H1 (cell line): Measurements from ENCODE around the gene LIPA. TPM values are rescaled to one million over a fixed set of nuclear protein-coding genes. Genes with fewer than 3 reads are reported as not detected.

Source experiments
- CTCF ChIA-PET: fragments of 300-600 bp; sonication (Branson Sonifier 250); formaldehyde crosslinking; loops from one replicate; lab custom pipeline; 2021; ENCODE audit not compliant: partially characterized antibody; lab: Charles Lee
- POLR2A ChIA-PET: fragments of 300-600 bp; sonication (Branson Sonifier 250); formaldehyde crosslinking; loops from one replicate; lab custom pipeline; 2021; ENCODE audit warnings: inconsistent platforms; ENCODE audit not compliant: partially characterized antibody; lab: Charles Lee
- DNase-seq, 2 experiments: peaks; one replicate each; pipeline versions ENCODE4 v3.0.0 to v3.0.0-alpha.2; 2010 to 2022; ENCODE audit warnings: low spot score in 2 of 2, low read depth in 1 of 2, mixed read lengths in 1 of 2
- FAIRE-seq: peaks from 2 replicates; lab custom pipeline; 2011; peaks lifted over from hg19 to GRCh38; lab: Jason Lieb, UNC
- H2AFZ ChIP-seq: 2 replicates; pipeline ENCODE4 v1.8.1; 2012; ENCODE audit warnings: low read length, inconsistent platforms
- H2AK5ac ChIP-seq: 2 replicates; pipeline ENCODE4 v1.6.1; 2013; ENCODE audit warnings: low read depth, low read length
- H2BK120ac ChIP-seq: replicated peaks from 2 replicates; pipeline ENCODE3; 2013; ENCODE audit warnings: low read depth, low read length, inconsistent platforms
- H2BK12ac ChIP-seq: 2 replicates; pipeline ENCODE4 v1.6.1; 2013; ENCODE audit warnings: low read depth, low read length
- H2BK15ac ChIP-seq: 2 replicates; pipeline ENCODE4 v1.6.1; 2013; ENCODE audit warnings: low read length
- H2BK20ac ChIP-seq: 2 replicates; pipeline ENCODE4 v1.6.1; 2013; ENCODE audit warnings: low read length
- H2BK5ac ChIP-seq: 2 replicates; pipeline ENCODE4 v1.6.1; 2013; ENCODE audit warnings: low read depth, low read length
- H3K14ac ChIP-seq: 2 replicates; pipeline ENCODE4 v1.6.1; 2013; ENCODE audit warnings: inconsistent platforms; ENCODE audit not compliant: insufficient read length
- H3K18ac ChIP-seq: 2 replicates; pipeline ENCODE4 v1.6.1; 2013; ENCODE audit warnings: low read length; ENCODE audit errors: extremely low read depth
- H3K23ac ChIP-seq: 2 replicates; pipeline ENCODE4 v1.6.1; 2013; ENCODE audit warnings: inconsistent platforms; ENCODE audit not compliant: insufficient read length
- H3K23me2 ChIP-seq: 2 replicates; pipeline ENCODE4 v1.6.1; 2013; ENCODE audit warnings: low read depth, low read length
- H3K27ac ChIP-seq: 2 replicates; pipeline ENCODE4 v1.6.1; 2011; ENCODE audit warnings: low read depth, low read length, inconsistent platforms
- H3K27me3 ChIP-seq, 4 experiments: replicated peaks in 1 of 4; 1 replicate in 1 of 4; 2 replicates in 3 of 4; pipeline versions ENCODE4 v1.6.1 to v1.8.1; 2011 to 2013; ENCODE audit warnings: low read length in 3 of 4, mild to moderate bottlenecking in 3 of 4, inconsistent platforms in 2 of 4, mixed read lengths in 2 of 4, moderate library complexity in 1 of 4; ENCODE audit not compliant: control insufficient read depth in 3 of 4, insufficient read depth in 3 of 4; ENCODE audit errors: extremely low read depth in 1 of 4
- H3K36me3 ChIP-seq, 4 experiments: 2 replicates each; pipeline versions ENCODE4 v1.6.1 to v1.8.1; 2011 to 2013; ENCODE audit warnings: mild to moderate bottlenecking in 4 of 4, low read length in 3 of 4, moderate library complexity in 2 of 4, control low read depth in 1 of 4, inconsistent platforms in 1 of 4; ENCODE audit not compliant: insufficient read depth in 4 of 4, control insufficient read depth in 2 of 4
- H3K4ac ChIP-seq: replicated peaks from 2 replicates; pipeline ENCODE3; 2013; ENCODE audit warnings: low read length, low read depth, mixed read lengths, inconsistent platforms; ENCODE audit not compliant: insufficient read length
- H3K4me1 ChIP-seq, 4 experiments: replicated peaks in 1 of 4; 1 replicate in 1 of 4; 2 replicates in 3 of 4; pipeline versions ENCODE4 v1.6.1 to v1.8.1; 2011 to 2013; ENCODE audit warnings: low read length in 3 of 4, inconsistent platforms in 2 of 4, mixed read lengths in 1 of 4; ENCODE audit not compliant: insufficient read depth in 4 of 4, control insufficient read depth in 3 of 4
- H3K4me2 ChIP-seq, 2 experiments: 2 replicates each; pipeline versions ENCODE4 v1.6.1 to v1.8.1; 2011 to 2013; ENCODE audit warnings: low read depth in 2 of 2, low read length in 2 of 2, control low read depth in 1 of 2, inconsistent platforms in 1 of 2, mild to moderate bottlenecking in 1 of 2; ENCODE audit not compliant: insufficient read depth in 1 of 2
- H3K4me3 ChIP-seq, 4 experiments: fragments of 200-600, 300-600 bp in 1 of 4; sonication (generic), shearing (Covaris generic), sonication (Bioruptor Twin) in 1 of 4; 2 replicates each; pipeline versions ENCODE4 v1.5.1 to v1.8.1; 2011 to 2016; ENCODE audit warnings: low read length in 4 of 4, low read depth in 3 of 4, control low read depth in 2 of 4, inconsistent platforms in 2 of 4, mild to moderate bottlenecking in 2 of 4, mixed read lengths in 1 of 4, moderate library complexity in 1 of 4; ENCODE audit not compliant: insufficient read depth in 2 of 4; ENCODE audit errors: extremely low read depth in 1 of 4
- H3K56ac ChIP-seq: replicated peaks from 2 replicates; pipeline ENCODE3; 2013; ENCODE audit warnings: low read depth, mild to moderate bottlenecking, mixed read lengths, low read length, inconsistent platforms; ENCODE audit not compliant: insufficient read length
- H3K79me1 ChIP-seq: 2 replicates; pipeline ENCODE4 v1.6.1; 2013; ENCODE audit warnings: low read depth, low read length, control low read depth
- H3K79me2 ChIP-seq, 2 experiments: 2 replicates each; pipeline versions ENCODE4 v1.6.1 to v1.8.1; 2012 to 2013; ENCODE audit warnings: low read length in 2 of 2, mild to moderate bottlenecking in 2 of 2, inconsistent platforms in 1 of 2; ENCODE audit not compliant: insufficient read depth in 2 of 2, control insufficient read depth in 1 of 2
- H3K9ac ChIP-seq, 4 experiments: replicated peaks in 1 of 4; 1 replicate in 1 of 4; 2 replicates in 3 of 4; pipeline versions ENCODE4 v1.6.1 to v1.8.1; 2011 to 2013; ENCODE audit warnings: low read depth in 3 of 4, low read length in 3 of 4, control low read depth in 2 of 4, mild to moderate bottlenecking in 2 of 4, moderate library complexity in 2 of 4, inconsistent platforms in 1 of 4; ENCODE audit errors: extremely low read depth in 1 of 4
- H3K9me3 ChIP-seq, 2 experiments: 2 replicates each; pipeline versions ENCODE4 v1.6.1 to v1.8.1; 2012 to 2013; ENCODE audit warnings: mild to moderate bottlenecking in 2 of 2, moderate library complexity in 2 of 2, control low read depth in 1 of 2, inconsistent platforms in 1 of 2, low read depth in 1 of 2, low read length in 1 of 2, mixed read lengths in 1 of 2; ENCODE audit not compliant: insufficient read depth in 2 of 2
- H4K20me1 ChIP-seq, 2 experiments: replicated peaks in 1 of 2; 2 replicates each; pipeline versions ENCODE3 to v1.8.1; 2011 to 2013; ENCODE audit warnings: inconsistent platforms in 2 of 2, low read length in 2 of 2, mild to moderate bottlenecking in 1 of 2; ENCODE audit not compliant: insufficient read depth in 2 of 2, control insufficient read depth in 1 of 2
- H4K5ac ChIP-seq: 2 replicates; pipeline ENCODE4 v1.6.1; 2013; ENCODE audit warnings: low read length, low read depth, mixed read lengths, inconsistent platforms; ENCODE audit not compliant: insufficient read length
- H4K8ac ChIP-seq: 2 replicates; pipeline ENCODE4 v1.8.0; 2013; ENCODE audit warnings: mild to moderate bottlenecking, moderate library complexity, low read length, inconsistent platforms; ENCODE audit not compliant: insufficient read depth; ENCODE audit errors: extremely low read depth
- H4K91ac ChIP-seq: replicated peaks from 2 replicates; pipeline ENCODE3; 2013; ENCODE audit warnings: low read length, mixed read lengths, inconsistent platforms; ENCODE audit not compliant: insufficient read length
- CHD2 ChIP-seq: IDR thresholded peaks from 2 replicates; pipeline ENCODE4 v1.6.1; 2012; ENCODE audit warnings: low read length, improper control_type of control experiment
- GTF2F1 ChIP-seq: IDR thresholded peaks from 2 replicates; pipeline ENCODE4 v1.6.1; 2012; ENCODE audit warnings: low read depth, low read length, improper control_type of control experiment, borderline replicate concordance
- SIX5 ChIP-seq: IDR thresholded peaks from 2 replicates; pipeline ENCODE4 v1.6.1; 2011; ENCODE audit warnings: mild to moderate bottlenecking, low read depth, low read length
- TCF12 ChIP-seq: IDR thresholded peaks from 2 replicates; pipeline ENCODE4 v1.6.1; 2011; ENCODE audit warnings: low read depth, mild to moderate bottlenecking, low read length
- USF2 ChIP-seq: IDR thresholded peaks from 2 replicates; pipeline ENCODE4 v1.6.1; 2011; ENCODE audit warnings: low read length, improper control_type of control experiment
- polyA plus RNA-seq, 7 experiments: library from polyadenylated mRNA; depleted of rRNA in 3 of 7; stranded (reverse) in 5 of 7; unstranded in 2 of 7; fragments of >200 nt in 5 of 7; fragments of 200-250 nt in 2 of 7; gene quantifications; 1 replicate in 5 of 7; 2 replicates in 1 of 7; 4 replicates in 1 of 7; pipeline versions ENCODE4 v1.2.1 to v1.2.3, GENCODE V29; 2011 to 2013; ENCODE audit warnings: missing spikeins in 2 of 7, mixed read lengths in 2 of 7
- total RNA-seq: library from RNA; stranded (reverse); fragmentation: NEBNext Ultra II Directional; extraction: Animal tissue kit (Norgen Biotek cat#: 25700); gene quantifications from 2 replicates; pipeline ENCODE4 v1.2.1, GENCODE V29; 2021

The LIPA gene
- total and polyA plus RNA-seq, 2 of the 8 experiments (the other 6 are each of a cell fraction or from before 2014, with no cell fraction given): 18.1 to 32.4 TPM

- no peak overlapping the region for H3K4me2 ChIP-seq
- FAIRE-seq: no peak
- no peak overlapping the region for H2AK5ac ChIP-seq
- H4K8ac ChIP-seq: no peak overlapping the region
- no peak overlapping the region for H3K18ac ChIP-seq
- no peaks in the 10 kb centered on the region for H3K79me1 ChIP-seq
- CTCF ChIA-PET: interaction anchor here (1.5 to 2.3 kb wide), 2 partner anchors 8 to 11 kb away, joined by 3 to 16 read pairs; no protein-coding TSS in a partner anchor
- H2BK120ac ChIP-seq: no peak overlapping the region
- no peak overlapping the region for H3K14ac ChIP-seq
- no peak overlapping the region for H3K9ac ChIP-seq
- no peaks in the 10 kb centered on the region for H3K4me1 ChIP-seq
- no peaks in the 10 kb centered on the region for H4K20me1 ChIP-seq
- no peak overlapping the region for H3K27ac ChIP-seq
- no peak overlapping the region for H3K4ac ChIP-seq
- no peak overlapping the region for H2BK15ac ChIP-seq
- TF ChIP-seq CHD2: no peak
- TF ChIP-seq GTF2F1: no peak
- no peak for TF ChIP-seq USF2
- no peak for TF ChIP-seq SIX5
- no peak for TF ChIP-seq TCF12
- H4K5ac ChIP-seq: no peak overlapping the region
- no peaks in the 10 kb centered on the region for H3K27me3 ChIP-seq
- no peak overlapping the region for H2BK12ac ChIP-seq
- H3K36me3 ChIP-seq: peaks cover 0 to 3% (median under 1%) of the 10 kb centered on the region in 4 experiments; a peak in 2 of 8 replicates
- no peak overlapping the region for H2BK20ac ChIP-seq
- H3K9me3 ChIP-seq: peaks cover 5 to 12% of the 10 kb centered on the region in 2 experiments; a peak in 2 of 4 replicates
- H2BK5ac ChIP-seq: no peak overlapping the region
- DNase-seq: no peak
- no peak overlapping the region for H3K23ac ChIP-seq
- H3K79me2 ChIP-seq: no peaks in the 10 kb centered on the region
- H2AFZ ChIP-seq: no peak overlapping the region
- no peaks in the 10 kb centered on the region for H3K23me2 ChIP-seq
- no peak overlapping the region for H4K91ac ChIP-seq
- H3K56ac ChIP-seq: no peak overlapping the region
- POLR2A ChIA-PET: interaction anchor here (0.6 kb wide), 1 partner anchor 249 kb away, joined by 3 read pairs; no protein-coding TSS in a partner anchor
- no peak overlapping the region for H3K4me3 ChIP-seq
Observed at GRCh38 chr10:89228962-89229361, 22.6 kb downstream of the LIPA start.
